T-helper 17 cell (primary cell): ENCODE results near the gene NKX2-8. TPM values are rescaled to one million over a fixed set of nuclear protein-coding genes. Genes with fewer than 3 reads are reported as not detected.
"Not testable (repeated sequence)": the region's sequence is repeated elsewhere in the genome, so short reads cannot be mapped to it uniquely, and the experiment has no call there.

Experiments used
- ATAC-seq: fragments of 150-1000 bp; cut with Tn5 transposase; 2 replicates; pipeline ENCODE4 v1.10.0; 2021; ENCODE audit warnings: mild to moderate bottlenecking, moderate library complexity
- DNase-seq, 3 donors: peaks; one replicate each; pipeline versions ENCODE4 v3.0.0 to v3.0.0-alpha.2; 2020 to 2021
- H3K9me3 ChIP-seq: one replicate; pipeline ENCODE4 v1.7.0; 2013; ENCODE audit warnings: low read length, mild to moderate bottlenecking; ENCODE audit not compliant: control insufficient read depth, poor library complexity, severe bottlenecking
- H3K27ac Mint-ChIP-seq: one replicate; pipeline ENCODE4 v1.8.0; 2022; ENCODE audit warnings: mild to moderate bottlenecking, moderate library complexity, mixed read lengths
- H3K27me3 Mint-ChIP-seq: one replicate; pipeline ENCODE4 v1.8.0; 2022; ENCODE audit warnings: mixed read lengths
- H3K36me3 Mint-ChIP-seq: one replicate; pipeline ENCODE4 v1.8.0; 2022; ENCODE audit warnings: low read depth, mixed read lengths
- H3K4me1 Mint-ChIP-seq: one replicate; pipeline ENCODE4 v1.8.0; 2022; ENCODE audit warnings: mild to moderate bottlenecking, mixed read lengths
- H3K4me3 Mint-ChIP-seq: one replicate; pipeline ENCODE4 v1.8.0; 2022; ENCODE audit warnings: mild to moderate bottlenecking, moderate library complexity, mixed read lengths
- total RNA-seq, 4 donors: library from RNA in 2 of 4; stranded (reverse) in 2 of 4; gene quantifications; one replicate each; pipeline ENCODE4 v1.2.3 and lab custom pipeline; 2022 to 2026

The NKX2-8 gene
- total RNA-seq, 2 donors from 2014 or later = not detected

DNA sequence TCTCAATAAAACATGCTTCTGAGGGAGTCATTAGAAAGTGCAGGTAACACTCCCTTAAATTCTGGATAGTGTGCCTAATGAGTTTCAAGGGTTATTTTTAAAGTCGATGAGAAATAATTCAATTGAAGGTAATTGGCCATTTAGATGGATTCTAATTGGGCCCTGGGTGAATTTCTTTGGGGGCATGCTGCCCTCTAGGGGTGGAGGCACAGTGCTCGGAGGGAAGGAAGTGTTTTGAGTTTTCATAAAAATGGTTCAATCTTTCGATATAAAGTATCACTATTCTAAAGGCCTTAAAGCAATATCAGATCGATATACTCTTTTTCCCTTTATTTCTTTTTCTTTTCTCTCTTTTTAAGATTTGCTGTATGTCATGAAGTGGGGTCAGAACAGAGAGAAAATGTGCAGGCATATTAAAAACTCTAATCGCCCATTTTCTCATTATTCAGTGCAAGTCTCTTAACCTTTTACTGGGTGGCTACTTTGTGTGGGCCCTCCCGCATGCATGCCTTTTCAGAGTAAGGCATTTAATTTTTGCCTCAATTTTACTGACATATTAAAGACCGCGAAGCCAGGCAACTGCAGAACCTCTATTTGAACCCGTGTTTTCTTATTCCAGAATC lies 25.5 kb downstream of the NKX2-8 start:
- Mint-ChIP-seq H3K27ac (no peak overlapping the region), H3K4me1 (peaks cover 3% of the 10 kb centered on the region), H3K4me3 (no peak overlapping the region), H3K36me3 (peaks cover 2% of the 10 kb centered on the region), H3K27me3 (peaks cover 35% of the 10 kb centered on the region)
- H3K9me3 ChIP-seq = no peaks in the 10 kb centered on the region
- ATAC-seq (no peak), DNase-seq (no peak)

- H3K4me3 Mint-ChIP-seq = peak overlapping the region; percentile 8
- H3K27me3 Mint-ChIP-seq = peaks cover 31% of the 10 kb centered on the region
- no peaks in the 10 kb centered on the region for H3K9me3 ChIP-seq
These were observed 26.2 kb downstream of the NKX2-8 start for GRCh38 chr14:36555998-36556743.

GRCh38 chr14:36553656-36554260 lies 28.7 kb downstream of the NKX2-8 start:
- ATAC-seq = no peak
- no peak overlapping the region for H3K4me3 Mint-ChIP-seq
- no peaks in the 10 kb centered on the region for H3K4me1 Mint-ChIP-seq
- H3K36me3 Mint-ChIP-seq = no peaks in the 10 kb centered on the region
- no peaks in the 10 kb centered on the region for H3K9me3 ChIP-seq
- H3K27ac Mint-ChIP-seq = no peak overlapping the region
- DNase-seq = no peak
- H3K27me3 Mint-ChIP-seq = peaks cover 22% of the 10 kb centered on the region

More at GRCh38 chr14:36555998-36556743, 26.2 kb downstream of the NKX2-8 start:
- DNase-seq (no peak), ATAC-seq (no peak)
- H3K4me1 Mint-ChIP-seq = peaks cover 3% of the 10 kb centered on the region
- H3K36me3 Mint-ChIP-seq = peaks cover 2% of the 10 kb centered on the region
- H3K27ac Mint-ChIP-seq = no peak overlapping the region

- H3K4me3 Mint-ChIP-seq = no peak overlapping the region
- peaks cover 16% of the 10 kb centered on the region for H3K27me3 Mint-ChIP-seq
- H3K9me3 ChIP-seq = no peaks in the 10 kb centered on the region
- H3K36me3 Mint-ChIP-seq = no peaks in the 10 kb centered on the region
- ATAC-seq = no peak
- no peaks in the 10 kb centered on the region for H3K4me1 Mint-ChIP-seq
- H3K27ac Mint-ChIP-seq = no peak overlapping the region
- DNase-seq = no peak
These were observed 31.5 kb downstream of the NKX2-8 start for GRCh38 chr14:36550899-36551298.

DNA sequence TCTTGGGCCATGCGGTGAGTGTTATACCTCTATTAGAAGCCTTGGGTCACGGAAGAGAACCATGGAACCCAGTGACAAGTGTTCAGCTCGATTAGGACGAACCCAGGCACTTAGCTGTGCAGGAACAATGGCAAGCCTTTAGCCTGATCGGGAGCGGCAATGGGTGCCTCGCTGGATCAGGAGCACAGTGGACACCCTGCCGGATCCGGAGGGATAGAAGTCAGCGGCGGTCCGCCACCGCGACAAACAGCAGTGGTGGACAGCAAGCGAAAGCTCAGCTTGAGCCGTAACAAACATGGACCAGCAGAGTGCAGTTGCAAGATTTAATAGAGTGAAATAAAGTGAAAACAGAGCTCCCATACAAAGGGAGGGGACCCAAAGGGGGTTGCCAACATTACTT lies 38.1 kb downstream of the NKX2-8 start:
- H3K36me3 Mint-ChIP-seq, H3K9me3 ChIP-seq, H3K4me1 Mint-ChIP-seq, H3K27ac Mint-ChIP-seq, DNase-seq, H3K4me3 Mint-ChIP-seq, ATAC-seq: not testable (repeated sequence)
- peaks cover 30% of the 10 kb centered on the region for H3K27me3 Mint-ChIP-seq

GRCh38 chr14:36538051-36538450 lies 44.4 kb downstream of the NKX2-8 start:
- DNase-seq = no peak
- Mint-ChIP-seq H3K36me3 (no peaks in the 10 kb centered on the region), H3K27ac (no peak overlapping the region), H3K4me3 (no peak overlapping the region), H3K4me1 (no peaks in the 10 kb centered on the region), H3K27me3 (peaks cover 9% of the 10 kb centered on the region)
- no peak for ATAC-seq
- H3K9me3 ChIP-seq = no peaks in the 10 kb centered on the region

Other genes starting within 250 kb of the NKX2-8 start
- gene NKX2-1, start 62.4 kb downstream of the NKX2-8 start, total RNA-seq = not detected
- gene PAX9, start 79.2 kb upstream of the NKX2-8 start, total RNA-seq = under 1 TPM in 1 of 2 donors, not detected in 1; 0.35 TPM